Activated CD8-positive, alpha-beta memory T cell treated with anti-CD3 and anti-CD28 coated beads, Interleukin-2, amount 50 U/mL, for 48 hours (primary cell): ENCODE results near the gene CCDC8.
A peak's percentile ranks its signal among the peaks of the same experiment; 100 is the strongest.
"Not testable (repeated sequence)": the region's sequence is repeated elsewhere in the genome, so short reads cannot be mapped to it uniquely, and the experiment has no call there.

Source experiments
- DNase-seq: peaks from one replicate; pipeline ENCODE4 v3.0.0-alpha.2; 2020

The CCDC8 gene, protein sequence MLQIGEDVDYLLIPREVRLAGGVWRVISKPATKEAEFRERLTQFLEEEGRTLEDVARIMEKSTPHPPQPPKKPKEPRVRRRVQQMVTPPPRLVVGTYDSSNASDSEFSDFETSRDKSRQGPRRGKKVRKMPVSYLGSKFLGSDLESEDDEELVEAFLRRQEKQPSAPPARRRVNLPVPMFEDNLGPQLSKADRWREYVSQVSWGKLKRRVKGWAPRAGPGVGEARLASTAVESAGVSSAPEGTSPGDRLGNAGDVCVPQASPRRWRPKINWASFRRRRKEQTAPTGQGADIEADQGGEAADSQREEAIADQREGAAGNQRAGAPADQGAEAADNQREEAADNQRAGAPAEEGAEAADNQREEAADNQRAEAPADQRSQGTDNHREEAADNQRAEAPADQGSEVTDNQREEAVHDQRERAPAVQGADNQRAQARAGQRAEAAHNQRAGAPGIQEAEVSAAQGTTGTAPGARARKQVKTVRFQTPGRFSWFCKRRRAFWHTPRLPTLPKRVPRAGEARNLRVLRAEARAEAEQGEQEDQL

DNA sequence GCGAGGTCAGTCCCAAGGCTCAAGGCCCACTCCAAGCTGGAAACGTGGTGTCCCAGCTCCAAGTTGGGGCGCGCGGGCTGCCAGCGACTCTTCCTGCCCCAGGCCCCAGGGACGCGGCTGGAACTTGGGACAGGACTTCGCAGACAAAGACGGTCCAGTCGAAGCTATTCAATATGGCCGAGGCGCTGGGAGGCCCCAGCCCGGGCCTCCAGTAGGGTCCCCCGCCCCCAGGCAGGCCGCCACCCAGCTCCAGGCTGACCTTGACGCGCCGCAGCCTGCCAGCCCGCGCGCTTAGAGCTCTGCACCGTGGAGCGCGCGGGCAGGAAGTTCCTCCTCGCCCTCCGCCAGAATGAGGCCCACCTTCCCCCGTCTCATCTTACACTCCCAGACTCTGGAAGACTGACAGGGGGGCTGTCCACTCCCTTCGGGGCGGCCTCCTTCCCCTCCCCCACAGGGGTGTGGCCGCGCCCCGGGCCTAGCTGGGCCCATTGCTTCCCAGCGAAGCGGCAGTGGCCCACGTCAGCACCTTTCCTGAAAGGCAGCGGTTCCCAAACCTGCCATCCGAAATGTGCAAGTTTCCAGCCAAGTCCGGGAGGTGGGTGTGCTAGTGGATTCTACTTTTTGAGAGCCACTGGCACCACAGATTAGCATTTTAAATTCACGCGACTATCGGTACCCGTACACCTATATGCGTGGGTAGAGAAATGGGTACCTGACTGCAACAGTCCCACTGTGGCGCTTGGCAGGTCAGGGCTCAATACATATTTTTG, at the start of gene CCDC8:
Gene CCDC8 (minus strand): TSS at position 303 of the 770 bp plus-strand sequence. CDS start 754 bp downstream, outside the sequence.
- DNase-seq, result no peak

DNA sequence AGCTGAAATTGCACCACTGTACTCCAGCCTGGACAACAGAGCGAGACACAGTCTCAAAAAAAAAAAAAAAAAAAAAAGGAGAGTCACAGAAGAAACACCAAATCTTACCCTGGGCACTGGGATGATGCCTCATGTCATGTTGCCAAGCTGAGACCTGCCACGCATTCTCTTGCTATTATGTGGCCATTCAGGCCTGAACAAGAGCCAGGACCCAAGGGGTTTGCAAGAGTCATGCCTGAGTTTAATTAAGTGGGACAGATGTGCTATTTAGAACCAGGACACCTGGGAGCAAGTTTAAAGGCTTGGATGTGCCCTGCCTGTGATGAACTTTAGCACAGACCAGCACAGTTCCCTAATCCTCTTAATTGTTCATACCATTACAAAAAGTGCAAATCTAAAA, 48.2 kb upstream of the CCDC8 start:
- no peak for DNase-seq

DNA sequence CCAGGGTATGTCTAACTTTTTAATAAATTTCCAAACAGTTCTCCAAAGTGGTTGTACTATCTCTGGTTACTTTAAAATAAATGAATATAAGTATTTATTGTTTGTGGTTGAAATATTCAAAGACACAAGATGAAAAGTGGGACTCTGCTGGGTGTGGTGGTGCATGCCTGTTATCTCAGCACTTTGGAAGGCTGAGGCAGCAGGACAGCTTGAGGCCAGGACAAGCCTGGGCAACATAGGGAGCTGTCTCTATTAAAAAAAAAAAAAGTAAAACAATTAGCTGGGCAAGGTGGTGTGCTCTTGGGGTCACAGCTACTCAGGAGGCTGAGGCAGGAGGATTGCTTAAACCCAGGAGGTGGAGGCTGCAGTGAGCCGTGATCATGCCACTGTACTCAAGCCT, 47.6 kb upstream of the CCDC8 start:
- DNase-seq, result no peak

DNA sequence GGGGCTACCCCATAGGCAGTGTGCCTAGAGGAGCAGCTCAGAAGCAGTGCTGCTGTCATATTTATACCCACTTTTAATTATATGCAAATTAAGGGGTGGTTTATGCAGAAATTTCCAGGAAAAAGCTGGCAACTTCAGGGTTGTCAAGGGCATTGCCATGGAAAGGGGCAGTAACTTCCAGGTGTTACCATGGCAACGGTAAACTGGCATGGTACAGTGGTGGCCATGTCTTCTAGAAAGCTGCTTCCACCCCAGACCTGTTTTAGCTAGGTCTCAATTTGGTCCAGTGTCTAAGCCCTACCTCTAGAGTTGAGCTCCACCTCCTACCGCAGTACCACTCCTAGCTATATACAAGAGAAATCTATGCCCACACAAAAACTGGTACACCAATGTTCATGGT, 46.7 kb upstream of the CCDC8 start:
- DNase-seq, result no peak

DNA sequence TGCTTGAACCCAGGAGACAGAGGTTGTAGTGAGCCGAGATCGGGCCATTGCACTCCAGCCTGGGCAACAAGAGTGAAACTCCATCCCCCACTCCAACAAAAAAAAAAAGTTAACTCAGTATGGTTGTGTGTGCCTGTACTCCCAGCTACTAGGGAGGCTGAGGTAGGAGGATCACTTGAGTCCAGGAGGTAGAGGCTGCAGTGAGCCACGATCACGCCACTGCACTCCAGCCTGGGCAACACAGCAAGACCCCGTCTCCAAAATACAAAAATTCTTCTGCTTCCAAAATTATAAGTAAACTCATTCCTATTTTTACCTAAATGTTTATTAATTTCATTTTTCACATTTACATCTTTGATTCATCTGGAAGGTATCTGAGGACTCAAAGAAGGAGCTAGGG, 43.6 kb upstream of the CCDC8 start:
- DNase-seq, result no peak

DNA sequence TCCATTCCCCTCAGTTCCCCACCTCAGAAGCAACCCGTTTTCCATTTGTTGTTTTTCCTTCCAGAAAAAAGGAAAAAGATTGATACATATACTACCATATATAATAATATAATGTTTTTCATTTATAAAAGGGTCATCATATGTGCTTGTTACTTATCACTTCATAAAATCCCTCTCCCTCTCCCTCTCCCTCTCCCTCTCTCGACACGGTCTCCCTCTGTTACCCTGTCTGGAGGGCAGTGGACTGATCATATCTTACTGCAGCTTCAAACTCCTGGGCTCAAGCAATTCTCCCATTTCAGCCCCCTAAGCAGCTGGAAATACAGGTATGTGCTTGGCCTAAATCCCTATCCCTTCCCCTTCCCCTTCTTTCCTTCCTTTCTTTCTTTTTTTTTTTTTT, 40.9 kb upstream of the CCDC8 start:
- DNase-seq, result no peak

DNA sequence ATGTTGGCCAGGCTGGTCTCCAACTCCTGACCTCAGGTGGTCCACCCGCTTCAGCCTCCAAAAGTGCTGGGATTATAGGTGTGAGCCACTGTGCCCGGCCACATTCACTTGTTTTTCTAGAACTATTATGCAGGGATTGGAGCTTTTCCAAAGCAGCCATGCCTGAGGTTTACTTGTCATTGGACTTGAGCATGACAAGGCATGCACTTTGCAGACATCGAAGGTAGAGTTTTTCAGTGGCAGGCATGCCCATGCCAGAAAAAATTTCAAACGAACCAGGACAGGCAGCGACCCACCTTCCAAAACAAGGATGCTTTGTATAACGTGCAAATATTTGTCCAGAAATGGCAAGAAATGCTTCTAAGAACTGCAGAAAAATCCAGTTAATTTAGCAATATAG, 40.3 kb upstream of the CCDC8 start:
- no peak for DNase-seq

DNA sequence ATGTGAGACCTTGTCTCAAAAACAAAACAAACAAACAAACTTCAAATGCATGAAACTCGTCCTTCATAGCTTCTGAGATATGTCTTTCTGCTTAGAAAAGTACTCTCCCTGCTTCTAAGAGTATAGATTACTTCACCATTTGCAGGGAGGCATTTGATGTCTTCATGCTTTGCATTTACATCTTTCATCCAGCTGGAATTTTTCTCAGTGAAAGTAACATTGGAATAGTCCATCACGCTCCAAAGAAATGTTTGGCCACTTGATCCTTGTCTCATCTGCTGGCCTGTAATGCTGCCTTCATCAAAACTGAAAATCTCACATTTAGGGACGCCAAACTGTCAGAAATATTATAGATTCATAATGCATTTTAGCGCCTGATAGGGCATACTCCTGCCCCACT, 38.8 kb upstream of the CCDC8 start:
- DNase-seq, result no peak

DNA sequence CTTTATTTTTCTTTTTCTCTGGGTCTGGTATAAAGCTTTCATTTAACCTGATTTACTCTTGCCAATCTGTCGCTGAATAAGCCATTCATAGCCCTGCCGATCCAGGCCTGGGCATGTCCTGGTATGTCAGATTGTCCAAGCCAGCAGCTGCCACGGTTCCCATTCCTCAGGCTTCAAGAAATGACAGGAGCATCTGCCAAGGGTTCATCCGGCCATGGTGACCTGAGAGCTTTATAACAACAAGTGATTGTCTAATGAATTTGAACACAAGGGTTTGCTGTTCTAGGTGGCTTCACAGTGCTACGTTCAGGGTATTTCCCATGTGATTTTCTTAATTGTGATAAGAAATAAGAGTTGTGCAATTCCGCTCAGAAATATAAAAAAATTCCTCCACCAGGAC, 38.0 kb upstream of the CCDC8 start:
- DNase-seq, result no peak

DNA sequence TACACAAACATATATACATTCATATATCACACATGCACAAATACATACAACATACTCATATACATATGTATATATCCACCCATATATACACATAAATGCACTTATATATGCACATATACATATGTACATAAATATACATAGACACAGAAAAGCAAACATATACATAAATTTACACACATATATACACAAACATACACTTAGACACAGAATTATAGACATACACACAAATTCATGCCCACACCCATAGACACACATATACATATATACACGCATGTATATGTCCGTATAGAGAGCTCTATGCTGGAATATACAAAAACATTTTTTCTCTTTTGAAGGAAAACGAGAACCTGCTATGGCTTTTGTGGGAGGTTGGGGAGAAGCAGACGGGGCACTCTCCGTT, 37.4 kb upstream of the CCDC8 start:
- no peak for DNase-seq

DNA sequence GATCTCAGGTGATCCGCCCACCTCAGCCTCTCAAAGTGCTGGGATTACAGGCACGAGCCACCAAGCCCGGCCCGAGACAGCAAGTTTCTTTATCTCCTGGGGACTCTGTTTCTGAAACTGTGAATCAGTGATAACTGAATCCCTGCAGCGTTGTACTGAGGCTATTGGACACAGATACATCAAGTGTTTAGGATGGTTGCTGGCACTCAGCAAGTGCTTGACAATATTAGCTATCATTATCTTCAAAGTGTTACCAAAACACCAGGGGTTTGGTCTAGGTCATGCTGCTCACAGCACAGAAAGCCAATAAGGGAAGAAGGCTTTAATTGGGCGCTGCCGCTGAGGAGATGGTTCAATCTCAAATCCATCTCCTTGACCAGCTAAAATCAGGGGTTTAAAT, 35.9 kb upstream of the CCDC8 start:
- DNase-seq, result no peak

DNA sequence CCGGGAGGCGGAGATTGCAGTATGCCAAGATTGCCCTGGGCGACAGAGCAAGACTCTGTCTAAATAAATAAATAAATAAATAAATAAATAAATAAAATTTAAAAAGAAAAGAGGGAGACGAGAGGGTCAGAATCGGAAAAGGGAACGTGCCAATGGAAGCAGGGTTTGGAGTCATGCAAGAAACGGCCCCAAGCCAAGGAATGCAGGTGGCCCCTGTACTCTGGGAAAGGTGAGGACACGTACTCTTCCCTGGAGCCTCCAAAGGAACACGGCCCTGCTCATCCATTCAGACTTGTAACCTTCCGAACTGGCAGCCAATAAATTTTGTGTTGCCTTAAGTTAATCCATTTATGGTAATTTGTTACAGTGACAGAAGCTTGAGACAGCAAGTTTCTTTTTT, 35.2 kb upstream of the CCDC8 start:
- DNase-seq, result no peak

DNA sequence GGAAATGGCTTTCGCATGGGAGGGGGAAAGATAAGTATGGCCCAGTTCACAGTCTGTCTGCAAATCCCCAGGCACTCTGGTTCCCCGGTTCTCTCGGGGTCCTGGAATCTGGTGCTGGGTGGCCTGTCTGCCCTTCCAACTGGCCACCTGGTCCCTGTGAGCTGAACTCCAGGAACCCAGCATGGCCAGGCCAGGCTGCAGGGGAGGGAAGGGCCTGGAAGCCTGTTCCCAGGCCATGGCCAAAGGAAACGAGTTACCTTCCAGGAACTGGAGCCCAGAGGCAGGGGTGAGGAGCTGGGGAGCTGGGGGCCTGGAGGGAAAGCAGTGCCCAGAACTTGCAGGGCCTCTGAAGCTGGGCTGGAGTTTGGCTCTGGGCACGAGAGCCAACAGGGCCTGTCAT, 34.5 kb upstream of the CCDC8 start:
- no peak for DNase-seq

DNA sequence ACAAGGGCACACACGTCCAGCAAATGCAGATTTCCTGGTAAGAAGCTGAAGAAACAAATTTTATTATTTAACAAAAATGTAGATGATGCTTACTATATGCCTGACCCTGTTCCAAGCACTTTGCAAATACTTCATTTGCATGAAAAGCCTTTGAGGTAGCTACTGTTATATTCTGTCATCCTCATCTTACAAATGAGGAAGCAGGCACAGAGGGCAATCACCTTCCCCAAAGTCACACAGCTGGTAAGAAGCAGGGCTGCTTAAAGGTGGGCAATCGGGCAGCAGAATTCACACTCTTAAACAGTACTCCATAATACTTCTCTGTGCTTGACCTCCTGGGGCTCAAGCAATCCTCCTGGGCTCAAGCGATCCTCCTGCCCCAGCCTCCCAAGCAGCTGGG, 33.6 kb upstream of the CCDC8 start:
- no peak for DNase-seq

DNA sequence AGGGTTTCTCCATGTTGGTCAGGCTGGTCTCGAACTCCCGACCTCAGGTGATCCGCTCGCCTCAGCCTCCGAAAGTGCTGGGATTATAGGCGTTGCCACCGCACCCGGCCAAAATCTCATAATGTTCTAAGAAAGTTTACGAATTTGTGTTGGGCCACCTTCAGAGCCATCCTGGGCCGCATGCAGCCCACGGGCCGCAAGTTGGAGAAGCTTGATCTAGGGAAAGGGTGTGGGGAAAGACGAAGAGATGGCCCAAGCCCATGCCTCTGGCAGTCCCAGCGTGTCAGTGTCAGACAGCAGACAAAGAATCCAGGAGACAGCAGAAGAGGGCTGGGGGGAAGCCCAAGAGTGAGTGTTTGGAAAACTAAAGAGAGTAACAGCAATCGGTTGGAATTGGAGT, 32.7 kb upstream of the CCDC8 start:
- no peak for DNase-seq

DNA sequence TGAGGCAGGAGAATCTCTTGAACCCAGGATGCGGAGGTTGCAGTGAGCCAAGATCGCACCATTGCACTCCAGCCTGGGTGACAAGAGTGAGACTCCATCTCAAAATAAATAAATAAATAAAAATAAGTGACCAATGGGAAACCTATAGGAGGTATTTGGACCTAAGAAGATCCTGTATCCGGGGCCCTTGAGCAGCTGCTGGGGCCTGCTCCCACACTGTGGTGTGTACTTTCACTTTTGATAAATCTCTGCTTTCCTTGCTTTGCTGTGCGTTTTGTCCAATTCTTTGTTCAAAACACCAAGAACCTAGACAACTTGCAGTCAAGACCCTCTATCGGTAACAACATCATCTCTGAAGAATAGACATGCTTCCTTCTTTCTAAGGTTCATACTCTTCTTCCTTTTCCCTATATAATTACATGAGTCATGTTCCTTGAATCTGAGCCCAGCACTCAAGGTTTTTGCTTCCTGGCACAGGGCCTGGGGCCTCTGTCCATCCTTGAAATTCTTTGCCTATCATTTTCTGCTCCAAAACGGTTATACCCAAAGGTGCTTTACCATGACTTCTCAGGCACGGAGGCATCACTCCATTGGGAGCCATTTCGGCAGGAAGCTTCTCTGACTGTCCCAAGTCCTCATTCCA, 29.6 kb upstream of the CCDC8 start:
- DNase-seq, result no peak

DNA sequence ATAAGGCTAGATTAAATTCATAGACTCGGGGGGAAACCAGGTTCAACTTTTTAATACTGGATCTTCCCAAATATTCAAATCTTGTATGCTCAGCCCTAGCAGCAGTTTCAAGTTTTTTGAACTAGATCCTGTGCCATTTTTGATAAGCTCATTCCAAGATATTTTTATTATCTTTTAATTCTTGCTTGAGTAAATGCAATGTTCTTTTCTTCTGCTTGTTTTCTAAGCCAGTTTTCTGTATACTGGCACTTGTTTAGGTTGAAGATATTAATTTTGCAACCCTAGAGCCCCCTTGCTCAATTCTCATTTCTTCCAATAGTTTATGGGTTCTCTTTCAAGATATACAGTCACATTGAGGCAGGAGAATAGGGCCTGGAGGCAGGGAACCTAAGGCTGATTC, 28.5 kb upstream of the CCDC8 start:
- no peak for DNase-seq

DNA sequence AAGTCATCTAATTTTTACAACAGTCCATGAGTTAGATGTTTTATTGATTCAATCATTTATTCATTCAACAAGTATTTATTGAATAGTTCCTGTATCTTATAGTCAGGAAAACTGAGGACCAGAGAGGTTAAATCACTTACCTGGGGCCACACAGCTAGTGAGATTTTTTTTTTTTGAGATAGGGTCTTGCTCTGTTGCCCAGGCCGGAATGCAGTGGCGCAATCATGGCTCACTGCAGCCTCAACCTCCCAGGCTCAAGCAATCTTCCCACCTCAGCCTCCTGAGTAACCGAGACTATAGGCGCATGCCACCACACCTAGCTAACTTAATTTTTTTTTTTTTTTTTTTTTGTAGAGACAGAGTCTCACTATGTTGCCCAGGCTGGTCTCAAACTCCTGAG, 22.3 kb upstream of the CCDC8 start:
- not testable (repeated sequence) for DNase-seq

DNA sequence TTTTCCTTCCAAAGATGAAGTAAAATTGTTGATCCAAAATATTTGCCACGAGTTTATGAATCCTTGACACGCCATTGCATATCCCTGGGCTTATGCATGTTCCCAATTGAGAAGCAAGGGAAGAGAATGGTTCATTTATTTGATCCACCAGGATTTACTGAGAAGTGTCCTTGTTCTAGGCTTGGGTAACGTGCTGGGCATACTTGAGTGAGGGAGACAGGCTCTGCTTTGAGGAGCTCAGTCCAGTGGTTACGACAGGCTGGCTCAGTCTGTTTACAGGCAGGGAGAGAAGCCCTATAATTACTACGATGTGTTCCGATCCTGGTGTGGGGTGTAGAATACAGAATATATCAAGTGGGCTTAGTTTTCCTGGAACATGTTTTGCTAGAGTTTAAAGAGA, 21.6 kb upstream of the CCDC8 start:
- DNase-seq, result no peak

DNA sequence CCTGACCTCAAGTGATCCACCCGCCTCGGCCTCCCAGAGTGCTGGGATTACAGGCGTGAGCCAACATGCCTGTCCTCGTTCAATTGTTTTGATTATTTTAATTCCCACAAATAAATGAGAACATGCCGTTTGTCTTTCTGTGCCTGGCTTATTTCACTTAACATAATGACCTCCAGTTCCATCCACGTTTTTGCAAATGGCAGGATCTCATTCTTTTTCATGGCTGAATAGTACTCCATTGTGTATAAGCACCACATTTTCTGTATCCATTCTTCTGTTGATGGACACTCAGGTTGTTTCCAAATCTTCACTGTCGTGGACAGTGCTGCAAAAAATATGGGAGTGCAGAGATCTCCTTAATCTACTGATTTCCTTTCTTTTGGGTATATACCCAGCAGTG, 20.1 kb upstream of the CCDC8 start:
- not testable (repeated sequence) for DNase-seq

DNA sequence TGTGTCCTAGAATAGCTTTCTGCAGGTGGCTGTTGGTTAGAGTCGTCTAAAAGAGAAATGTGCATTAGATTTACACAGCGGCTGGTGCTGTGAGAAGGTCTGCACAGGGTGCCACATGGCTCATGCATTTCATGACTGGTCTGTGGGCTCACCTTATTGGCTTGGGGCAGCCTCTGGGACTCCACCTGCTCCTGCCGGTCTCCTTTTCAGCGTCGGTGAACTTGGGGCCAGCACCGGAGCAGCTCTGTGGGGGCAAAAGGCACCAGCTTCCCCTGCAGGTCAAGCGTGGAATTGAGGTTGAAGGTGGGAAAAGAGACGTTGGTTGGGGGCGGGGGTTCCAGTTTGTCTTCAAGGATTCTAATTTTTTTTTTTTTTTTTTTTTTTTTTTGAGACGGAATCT, 18.5 kb upstream of the CCDC8 start:
- DNase-seq, result no peak

DNA sequence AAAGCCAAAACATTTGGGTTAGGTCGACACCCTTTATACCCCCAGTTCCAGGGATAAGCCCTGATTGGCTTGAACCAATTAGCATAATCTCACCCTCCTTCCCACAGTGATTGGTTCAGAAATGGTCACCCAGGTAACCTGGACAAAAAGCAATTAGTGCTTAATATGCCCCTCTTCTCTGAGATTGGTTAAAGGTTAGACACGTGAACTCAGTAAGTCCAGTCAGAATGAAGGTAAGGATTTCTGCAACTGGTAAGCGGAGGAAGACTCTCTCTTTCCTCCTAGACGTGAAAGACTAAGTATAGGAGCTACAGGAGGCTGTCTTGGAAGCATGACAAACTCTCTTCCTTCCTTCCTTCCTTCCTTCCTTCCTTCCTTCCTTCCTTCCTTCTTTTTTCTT, 16.6 kb upstream of the CCDC8 start:
- DNase-seq, result no peak

DNA sequence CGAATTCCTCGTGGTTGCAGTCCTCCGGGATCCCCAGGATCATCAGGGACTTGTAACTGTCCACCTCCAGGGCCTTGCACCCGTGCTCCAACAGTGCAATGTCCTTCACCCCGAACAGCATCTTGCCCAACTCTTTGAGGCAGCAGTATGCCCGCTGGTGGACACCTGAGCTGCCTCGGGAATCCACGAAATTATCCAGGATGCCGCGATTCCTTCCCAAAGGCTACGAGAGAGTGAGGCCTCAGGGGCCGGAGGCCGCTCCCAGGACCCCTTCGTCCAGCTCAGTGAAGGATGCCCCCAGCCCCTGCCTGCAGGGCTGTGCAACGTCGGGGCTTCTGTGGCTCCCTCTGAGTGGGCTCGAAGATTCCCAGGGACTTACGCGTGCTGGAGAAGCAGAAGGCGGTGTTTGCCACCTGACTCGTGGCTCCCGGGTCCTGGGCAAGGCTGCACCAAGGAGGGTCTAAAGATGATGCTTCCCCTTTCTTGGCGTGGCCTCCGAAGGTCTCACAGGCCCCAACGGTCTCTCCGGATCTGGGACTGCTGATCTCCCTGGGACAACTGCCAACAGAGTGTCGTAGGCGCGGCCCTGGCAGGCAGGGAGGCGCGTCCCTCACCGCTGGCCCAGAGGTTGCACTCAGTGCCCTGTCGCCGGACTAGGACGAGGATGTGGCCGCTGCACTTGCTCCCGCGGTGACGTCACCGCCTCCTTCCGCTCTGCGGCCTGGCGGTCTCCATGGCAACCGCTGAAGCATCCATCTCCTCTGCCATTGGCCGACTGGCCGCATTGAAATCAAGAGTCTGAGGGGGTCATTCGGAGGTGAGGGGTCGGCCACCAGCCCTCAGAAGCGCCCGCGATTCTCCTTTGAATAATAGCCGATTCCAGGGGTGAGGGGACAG, 15.1 kb upstream of the CCDC8 start, which contains the start of gene PNMA8C:
Gene PNMA8C (minus strand): TSS at position 698 of the 897 bp plus-strand sequence. CDS start 577 bp downstream, at position 121.
- peak; percentile 76 for DNase-seq
